ENCODE data around the gene PCBP3. TPM values are rescaled to one million over a fixed set of nuclear protein-coding genes. Genes with fewer than 3 reads are reported as not detected.

The PCBP3 gene
- total and polyA plus RNA-seq, 2 of the 13 experiments (the other 11 are each of a cell fraction or from before 2014, with no cell fraction given) = not detected

GRCh38 chr21:45632637-45633251, 10.8 kb upstream of the PCBP3 start:
- FAIRE-seq (no peak), ATAC-seq (no peak), DNase-seq (ENCODE audit: low spot score) (no peak)
- no peaks in the 10 kb centered on the region for H4K20me1 ChIP-seq (ENCODE audit: insufficient read depth, low read length)
- ChIA-PET POLR2A (no interaction called here), CTCF (ENCODE audit: low intra/inter-chr PET ratio, low total read pairs) (no interaction called here)
- H3K4me3 ChIP-seq (replicated peaks in 1 of 3; ENCODE audit: insufficient read depth in 1 of 3, low read depth in 2 of 3, low read length in 3 of 3) = no peak overlapping the region
- no peak overlapping the region for H3K27ac ChIP-seq (ENCODE audit: extremely low read length, insufficient read depth, low read length)
- intact Hi-C loops (cut with micrococcal nuclease; ENCODE audit: unreplicated experiment) (no loop called here), in situ Hi-C loops (cut with HindIII; ENCODE audit: extremely low pct_ligation_motif_present, low pct_unique_long_range_greater_than_20kb) (no loop called here)
- 0 out of 2 replicates have a peak, but pooled peaks cover 6% of the 10 kb centered on the region for H3K9me3 ChIP-seq (ENCODE audit: low read length)
- WGBS (ENCODE audit: low lambda C conversion rate) = 87% methylated on average over 16 of the region's 20 CpGs
- TF ChIP-seq HOXA9 (CRISPR knock-in tag; IDR thresholded peaks at IDR 0.05; ENCODE audit: borderline replicate concordance) = no peak
- no peak for TF ChIP-seq ZNF317 (CRISPR knock-in tag; IDR thresholded peaks at IDR 0.05)
- TF ChIP-seq CCAR2 (optimal IDR thresholded peaks at IDR 0.05; ENCODE audit: low read depth, low read length) = no peak
- no peak for TF ChIP-seq ZNF629 (CRISPR knock-in tag; conservative IDR thresholded peaks at IDR 0.05)
- TF ChIP-seq ZNF367 (CRISPR knock-in tag; IDR thresholded peaks at IDR 0.05; ENCODE audit: borderline replicate concordance) = no peak
- no peak for TF ChIP-seq ZFP36L2 (CRISPR knock-in tag; IDR thresholded peaks at IDR 0.05)
- TF ChIP-seq ZNF766 (CRISPR knock-in tag; IDR thresholded peaks at IDR 0.05; ENCODE audit: borderline replicate concordance) = no peak
- no peak for TF ChIP-seq HNRNPLL (IDR thresholded peaks at IDR 0.05; ENCODE audit: low read depth, low read length, poor library complexity, severe bottlenecking)
- TF ChIP-seq, protein P1, sequence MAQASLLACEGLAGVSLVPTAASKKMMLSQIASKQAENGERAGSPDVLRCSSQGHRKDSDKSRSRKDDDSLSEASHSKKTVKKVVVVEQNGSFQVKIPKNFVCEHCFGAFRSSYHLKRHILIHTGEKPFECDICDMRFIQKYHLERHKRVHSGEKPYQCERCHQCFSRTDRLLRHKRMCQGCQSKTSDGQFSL (CRISPR knock-in tag; IDR thresholded peaks at IDR 0.05) = no peak
- TF ChIP-seq, protein P2, sequence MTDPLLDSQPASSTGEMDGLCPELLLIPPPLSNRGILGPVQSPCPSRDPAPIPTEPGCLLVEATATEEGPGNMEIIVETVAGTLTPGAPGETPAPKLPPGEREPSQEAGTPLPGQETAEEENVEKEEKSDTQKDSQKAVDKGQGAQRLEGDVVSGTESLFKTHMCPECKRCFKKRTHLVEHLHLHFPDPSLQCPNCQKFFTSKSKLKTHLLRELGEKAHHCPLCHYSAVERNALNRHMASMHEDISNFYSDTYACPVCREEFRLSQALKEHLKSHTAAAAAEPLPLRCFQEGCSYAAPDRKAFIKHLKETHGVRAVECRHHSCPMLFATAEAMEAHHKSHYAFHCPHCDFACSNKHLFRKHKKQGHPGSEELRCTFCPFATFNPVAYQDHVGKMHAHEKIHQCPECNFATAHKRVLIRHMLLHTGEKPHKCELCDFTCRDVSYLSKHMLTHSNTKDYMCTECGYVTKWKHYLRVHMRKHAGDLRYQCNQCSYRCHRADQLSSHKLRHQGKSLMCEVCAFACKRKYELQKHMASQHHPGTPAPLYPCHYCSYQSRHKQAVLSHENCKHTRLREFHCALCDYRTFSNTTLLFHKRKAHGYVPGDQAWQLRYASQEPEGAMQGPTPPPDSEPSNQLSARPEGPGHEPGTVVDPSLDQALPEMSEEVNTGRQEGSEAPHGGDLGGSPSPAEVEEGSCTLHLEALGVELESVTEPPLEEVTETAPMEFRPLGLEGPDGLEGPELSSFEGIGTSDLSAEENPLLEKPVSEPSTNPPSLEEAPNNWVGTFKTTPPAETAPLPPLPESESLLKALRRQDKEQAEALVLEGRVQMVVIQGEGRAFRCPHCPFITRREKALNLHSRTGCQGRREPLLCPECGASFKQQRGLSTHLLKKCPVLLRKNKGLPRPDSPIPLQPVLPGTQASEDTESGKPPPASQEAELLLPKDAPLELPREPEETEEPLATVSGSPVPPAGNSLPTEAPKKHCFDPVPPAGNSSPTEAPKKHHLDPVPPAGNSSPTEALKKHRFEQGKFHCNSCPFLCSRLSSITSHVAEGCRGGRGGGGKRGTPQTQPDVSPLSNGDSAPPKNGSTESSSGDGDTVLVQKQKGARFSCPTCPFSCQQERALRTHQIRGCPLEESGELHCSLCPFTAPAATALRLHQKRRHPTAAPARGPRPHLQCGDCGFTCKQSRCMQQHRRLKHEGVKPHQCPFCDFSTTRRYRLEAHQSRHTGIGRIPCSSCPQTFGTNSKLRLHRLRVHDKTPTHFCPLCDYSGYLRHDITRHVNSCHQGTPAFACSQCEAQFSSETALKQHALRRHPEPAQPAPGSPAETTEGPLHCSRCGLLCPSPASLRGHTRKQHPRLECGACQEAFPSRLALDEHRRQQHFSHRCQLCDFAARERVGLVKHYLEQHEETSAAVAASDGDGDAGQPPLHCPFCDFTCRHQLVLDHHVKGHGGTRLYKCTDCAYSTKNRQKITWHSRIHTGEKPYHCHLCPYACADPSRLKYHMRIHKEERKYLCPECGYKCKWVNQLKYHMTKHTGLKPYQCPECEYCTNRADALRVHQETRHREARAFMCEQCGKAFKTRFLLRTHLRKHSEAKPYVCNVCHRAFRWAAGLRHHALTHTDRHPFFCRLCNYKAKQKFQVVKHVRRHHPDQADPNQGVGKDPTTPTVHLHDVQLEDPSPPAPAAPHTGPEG (CRISPR knock-in tag; IDR thresholded peaks at IDR 0.05) = no peak
- no peak for TF ChIP-seq NR3C1 (CRISPR knock-in tag; IDR thresholded peaks at IDR 0.05)
- no peak for TF ChIP-seq HOXA3 (CRISPR knock-in tag; IDR thresholded peaks at IDR 0.05)
- TF ChIP-seq GTF2F1 (IDR thresholded peaks at IDR 0.05; ENCODE audit: low read length) = no peak
- no peak for TF ChIP-seq AKNA (CRISPR knock-in tag; IDR thresholded peaks at IDR 0.05; ENCODE audit: borderline replicate concordance)
- no peaks in the 10 kb centered on the region for H3K4me1 ChIP-seq (ENCODE audit: insufficient read depth, low read length)
- no peaks in the 10 kb centered on the region for H3K79me2 ChIP-seq (ENCODE audit: insufficient read depth, low read length)
- peaks cover 3 to 7% of the 10 kb centered on the region in 2 experiments; a peak in 3 of 5 replicates for H3K27me3 ChIP-seq (ENCODE audit: control insufficient read depth in 1 of 2, insufficient read depth in 2 of 2, low read length in 2 of 2)
- H3K9ac ChIP-seq (ENCODE audit: insufficient read depth, low read depth, low read length) = no peak overlapping the region
- H3K36me3 ChIP-seq (replicated peaks in 1 of 2; ENCODE audit: control insufficient read depth in 1 of 2, insufficient read depth in 2 of 2, low read length in 2 of 2) = no peaks in the 10 kb centered on the region
- H2AFZ ChIP-seq (ENCODE audit: low read length) = no peak overlapping the region
- BruUV-seq (replicated peaks) = no TSS peak
- H3K4me2 ChIP-seq (ENCODE audit: low read depth, low read length) = no peak overlapping the region

Measured in HepG2 (cell line).